KBM-7 (cell line): ENCODE results near the gene PRLH.

ENCODE experiments used
- DNase-seq: peaks from one replicate; pipeline ENCODE4 v3.0.0-alpha.2; 2015
- in situ Hi-C: fragments of 300-500 bp; cut with MboI; formaldehyde crosslinking; loops from 2 replicates; pipeline ENCODE4 v1.14.3; 2020; ENCODE audit warnings: low sequenced_read_pairs, low pct_unique_long_range_greater_than_20kb, mixed read lengths

Gene PRLH, protein sequence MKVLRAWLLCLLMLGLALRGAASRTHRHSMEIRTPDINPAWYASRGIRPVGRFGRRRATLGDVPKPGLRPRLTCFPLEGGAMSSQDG

DNA sequence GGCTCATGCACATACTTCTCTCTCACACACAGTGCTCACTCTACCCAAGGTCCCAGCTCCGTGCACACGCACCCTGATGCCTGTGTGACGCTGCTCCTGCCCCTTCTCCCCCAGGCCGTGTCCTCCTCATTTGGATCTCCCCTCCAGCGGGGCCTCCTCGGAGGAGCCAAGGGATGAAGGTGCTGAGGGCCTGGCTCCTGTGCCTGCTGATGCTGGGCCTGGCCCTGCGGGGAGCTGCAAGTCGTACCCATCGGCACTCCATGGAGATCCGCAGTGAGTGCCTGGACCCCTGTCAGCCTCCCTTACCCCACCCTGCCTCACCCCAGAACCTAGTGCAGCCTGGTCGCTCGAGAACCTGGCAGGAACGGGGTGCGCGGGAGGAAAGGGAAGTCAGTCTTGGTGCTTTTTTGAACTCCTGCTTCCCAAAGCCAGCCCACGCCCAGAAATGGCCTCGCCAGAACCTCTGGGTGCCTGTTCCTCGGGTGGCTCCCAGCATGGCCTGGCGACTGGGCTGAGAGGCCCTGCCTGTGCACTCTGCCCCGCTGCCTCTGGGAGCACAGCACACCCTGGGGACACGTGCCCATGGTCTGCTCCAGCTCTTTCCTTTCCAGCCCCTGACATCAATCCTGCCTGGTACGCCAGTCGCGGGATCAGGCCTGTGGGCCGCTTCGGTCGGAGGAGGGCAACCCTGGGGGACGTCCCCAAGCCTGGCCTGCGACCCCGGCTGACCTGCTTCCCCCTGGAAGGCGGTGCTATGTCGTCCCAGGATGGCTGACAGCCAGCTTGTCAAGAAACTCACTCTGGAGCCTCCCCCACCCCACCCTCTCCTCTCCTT, at the start of gene PRLH:
PRLH (plus strand) TSS at position 174 of the 835 bp plus-strand sequence; CDS start at position 174, 0 bp downstream.
- in situ Hi-C loops: no loop called here
- DNase-seq: no peak

DNA sequence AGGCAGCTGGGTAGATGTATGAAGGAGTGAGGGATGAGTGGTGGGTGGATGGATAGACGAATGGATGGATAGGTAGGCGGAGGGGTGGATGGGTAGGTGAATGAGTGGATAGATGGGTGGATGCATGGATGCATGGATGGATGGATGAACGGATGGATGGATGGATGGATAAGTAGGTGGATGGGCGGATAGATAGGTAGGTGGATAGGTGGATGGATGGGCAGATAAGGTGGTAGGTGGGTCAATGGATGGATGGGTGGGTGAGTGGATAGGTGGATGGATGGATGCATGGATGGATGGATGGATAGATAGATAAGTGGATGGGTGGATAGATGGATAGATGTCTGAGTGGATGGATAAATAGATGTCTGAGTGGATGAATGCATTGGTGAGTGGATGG, 49.2 kb upstream of the PRLH start:
- DNase-seq: no peak
- in situ Hi-C loops: loop anchor here (25.0 kb wide), 1 partner anchor 355 kb away; no protein-coding TSS in a partner anchor

DNA sequence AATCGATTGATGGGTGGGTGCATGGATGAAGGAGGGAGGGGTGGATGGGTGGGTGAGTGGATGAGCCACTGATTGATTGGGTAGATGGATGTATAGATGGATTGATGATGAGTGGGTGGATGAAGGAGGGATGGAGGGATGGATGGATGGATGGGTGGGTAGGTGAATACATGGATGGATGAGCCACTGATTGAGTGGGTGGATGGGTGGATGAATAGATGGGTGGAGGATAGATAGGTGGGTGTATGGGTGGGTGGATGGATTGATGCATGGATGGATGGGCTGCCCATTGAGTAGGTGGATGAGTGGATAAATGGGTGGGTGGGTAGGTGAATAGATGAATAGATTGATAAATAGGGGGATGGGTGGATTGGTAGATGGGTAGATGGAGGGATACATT, 48.4 kb upstream of the PRLH start:
- in situ Hi-C loops: loop anchor here (25.0 kb wide), 1 partner anchor 356 kb away; no protein-coding TSS in a partner anchor
- no peak for DNase-seq

DNA sequence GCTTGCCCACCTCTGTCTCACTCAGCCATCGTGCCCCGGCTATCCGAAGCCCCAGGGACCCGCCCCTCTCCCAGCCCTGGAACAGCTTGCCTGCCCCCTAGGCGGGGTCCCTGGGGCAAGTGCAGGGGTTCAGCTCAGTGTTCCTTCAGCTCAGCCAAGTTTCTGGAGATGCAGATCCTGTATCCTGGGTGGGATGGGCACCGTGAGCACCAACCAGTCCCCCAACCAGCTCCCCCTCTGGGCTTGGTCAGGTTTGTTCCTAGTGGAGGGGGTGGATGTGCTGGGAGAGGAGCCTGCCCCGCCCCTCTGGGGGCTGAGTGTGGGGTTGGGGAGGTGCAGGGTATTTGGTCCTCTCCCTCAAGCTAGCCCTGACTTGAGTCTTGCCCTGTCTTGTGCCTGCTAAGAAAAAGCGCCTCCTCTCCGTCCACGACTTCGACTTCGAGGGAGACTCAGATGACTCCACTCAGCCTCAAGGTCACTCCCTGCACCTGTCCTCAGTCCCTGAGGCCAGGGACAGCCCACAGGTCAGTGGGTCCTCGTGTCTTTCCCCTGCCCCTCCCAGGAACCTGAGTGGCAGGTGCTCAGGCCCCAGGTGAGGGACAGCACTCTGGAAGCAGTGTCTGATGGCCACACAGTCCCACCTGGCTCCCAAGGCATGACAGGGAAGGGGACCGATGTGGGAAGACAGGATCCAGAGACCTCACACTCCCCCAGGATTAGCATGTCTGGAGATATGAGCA, 46.7 kb upstream of the PRLH start:
- DNase-seq: no peak
- in situ Hi-C loops: loop anchor here (25.0 kb wide), 1 partner anchor 357 kb away; no protein-coding TSS in a partner anchor

DNA sequence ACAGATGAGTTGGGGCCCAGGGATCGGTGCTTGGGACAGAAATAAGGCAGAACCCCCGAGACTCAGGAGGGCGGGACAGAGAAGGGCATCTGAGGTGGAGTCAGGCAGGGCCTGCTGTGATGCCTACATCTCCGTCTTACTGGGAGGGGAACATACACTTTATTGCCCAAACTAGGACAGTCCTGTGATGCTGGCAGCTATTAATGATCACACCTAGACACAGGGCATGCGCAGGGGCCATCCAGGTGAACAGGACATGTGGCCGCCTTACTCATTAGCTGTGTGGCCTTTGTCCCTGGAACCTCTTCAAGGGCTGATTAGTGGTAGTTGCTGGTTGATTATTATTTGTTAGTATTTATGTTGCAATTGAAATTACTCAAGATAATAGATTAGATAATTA, 46.1 kb upstream of the PRLH start:
- in situ Hi-C loops: loop anchor here (25.0 kb wide), 1 partner anchor 358 kb away; no protein-coding TSS in a partner anchor
- DNase-seq: no peak

DNA sequence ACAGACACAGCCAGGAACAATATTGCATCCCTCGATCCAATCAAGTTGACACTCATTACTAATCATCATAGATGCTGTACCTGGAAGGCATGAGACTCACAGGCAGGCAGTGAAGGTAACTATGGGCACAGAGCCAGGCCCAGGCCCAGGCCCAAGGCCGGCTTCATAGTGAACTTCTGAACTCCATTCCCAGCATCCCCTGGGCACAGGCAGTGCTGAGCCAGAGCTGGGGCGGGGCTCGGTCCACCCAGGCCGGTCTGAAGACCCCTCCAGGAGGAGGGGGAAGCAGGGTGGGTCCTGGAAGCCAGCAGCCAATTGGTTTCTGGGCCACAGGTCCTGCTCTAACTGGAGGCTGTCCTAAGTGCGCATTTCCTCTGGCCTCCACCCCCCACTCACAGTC, 41.7 kb upstream of the PRLH start:
- in situ Hi-C loops: loop anchor here (25.0 kb wide), 1 partner anchor 362 kb away; no protein-coding TSS in a partner anchor
- no peak for DNase-seq

DNA sequence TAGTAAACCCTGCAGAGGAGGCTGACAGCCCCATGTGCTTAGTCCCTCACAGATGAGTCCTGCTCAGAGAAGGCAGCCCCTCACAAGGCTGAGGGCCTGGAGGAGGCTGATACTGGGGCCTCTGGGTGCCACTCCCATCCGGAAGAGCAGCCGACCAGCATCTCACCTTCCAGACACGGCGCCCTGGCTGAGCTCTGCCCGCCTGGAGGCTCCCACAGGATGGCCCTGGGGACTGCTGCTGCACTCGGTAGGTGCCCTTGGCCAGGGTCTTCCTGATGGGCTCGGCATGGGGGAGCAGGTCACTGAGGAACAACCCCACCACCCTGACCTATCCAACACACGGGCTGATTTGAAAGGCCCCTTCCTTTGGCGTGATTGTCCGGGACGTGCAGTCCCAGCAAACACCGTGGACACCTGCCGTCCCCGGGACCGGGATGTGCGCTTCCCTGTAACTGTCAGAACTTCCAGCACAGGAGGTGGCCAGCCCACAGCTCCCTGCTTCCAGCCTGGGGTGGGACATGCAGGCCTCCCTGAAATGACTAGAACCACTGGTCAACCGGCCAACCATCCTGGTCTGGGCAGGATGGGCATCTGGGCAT, 40.7 kb upstream of the PRLH start:
- in situ Hi-C loops: no loop called here
- no peak for DNase-seq

DNA sequence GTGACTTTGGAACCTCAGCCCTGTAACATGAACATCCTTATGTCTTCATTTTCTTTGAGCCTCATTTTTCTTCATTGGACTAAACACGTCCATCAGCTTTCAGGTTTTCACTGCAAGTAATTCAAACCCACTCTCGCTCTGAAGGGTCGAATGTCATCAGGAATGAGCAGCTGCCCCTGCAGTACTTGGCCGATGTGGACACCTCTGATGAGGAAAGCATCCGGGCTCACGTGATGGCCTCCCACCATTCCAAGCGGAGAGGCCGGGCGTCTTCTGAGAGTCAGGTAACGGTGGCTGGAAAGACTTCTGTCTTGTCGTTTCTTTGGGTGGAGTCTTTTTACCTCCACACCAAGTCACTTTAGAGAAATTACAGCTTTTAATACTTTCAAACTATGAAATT, 39.1 kb upstream of the PRLH start:
- in situ Hi-C loops: no loop called here
- no peak for DNase-seq

DNA sequence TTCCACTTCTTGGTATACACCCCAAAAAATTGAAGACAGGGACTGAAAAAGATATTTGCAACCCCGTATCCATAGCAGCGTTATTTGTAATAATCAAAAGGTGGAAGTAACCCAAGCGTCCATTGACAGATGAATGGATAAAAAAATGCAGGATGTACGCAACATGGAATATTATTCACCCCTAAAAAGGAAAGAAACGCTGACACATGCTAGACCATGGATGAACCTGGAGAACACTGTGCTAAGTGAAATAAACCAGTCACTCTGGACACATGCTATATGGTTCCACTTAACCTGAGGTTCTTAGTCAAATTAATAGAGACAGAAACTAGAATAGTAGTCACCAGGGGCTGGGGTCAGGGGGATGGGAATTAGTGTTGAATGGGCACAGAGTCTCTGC, 38.6 kb upstream of the PRLH start:
- in situ Hi-C loops: no loop called here
- no peak for DNase-seq

DNA sequence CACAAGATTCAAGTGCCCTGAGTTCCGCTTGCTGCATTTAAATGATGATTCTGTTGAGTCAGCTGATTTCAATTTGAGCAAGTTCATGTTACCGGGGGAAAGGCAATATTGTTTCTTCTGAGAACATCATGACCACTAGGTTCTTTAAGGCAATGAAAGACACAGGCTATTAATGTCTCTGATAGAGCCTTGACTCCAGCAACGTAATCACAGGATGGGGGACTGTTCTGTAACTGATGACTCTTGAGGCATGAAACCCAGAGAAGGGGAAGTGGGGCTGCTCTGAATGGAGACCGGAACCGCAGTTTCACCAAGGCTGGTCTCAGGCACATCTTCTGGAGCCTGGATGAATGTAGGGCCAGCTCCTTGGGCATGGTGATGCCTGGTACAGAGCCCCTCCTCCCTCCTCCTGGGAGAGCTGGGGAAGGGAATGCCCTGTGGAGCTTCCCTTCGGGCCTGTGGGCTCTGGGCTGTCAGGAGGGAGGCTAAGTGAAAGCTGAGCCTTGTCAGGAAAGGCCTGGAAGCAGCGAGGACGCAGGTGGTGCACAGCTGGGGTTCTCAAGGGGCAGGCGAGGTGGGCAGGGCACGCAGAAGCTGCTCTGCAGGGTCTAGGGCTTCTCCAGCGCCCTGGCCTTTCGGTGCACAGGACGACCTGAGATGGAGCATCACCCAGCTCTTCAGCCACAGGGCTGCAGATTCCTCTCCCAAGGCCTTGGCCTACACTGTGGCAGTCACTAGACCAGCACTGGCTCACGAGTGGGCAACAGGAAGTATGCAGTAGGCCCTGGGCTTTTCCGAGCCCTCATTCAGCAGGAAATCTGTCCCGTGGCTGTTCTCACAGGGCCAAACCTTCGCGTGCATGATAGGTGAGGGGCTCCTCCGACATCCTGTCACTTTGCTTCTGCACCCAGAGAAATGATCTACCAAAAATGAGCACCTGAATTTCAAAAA, 36.6 kb upstream of the PRLH start:
- peak; percentile 76 for DNase-seq
- in situ Hi-C loops: no loop called here

DNA sequence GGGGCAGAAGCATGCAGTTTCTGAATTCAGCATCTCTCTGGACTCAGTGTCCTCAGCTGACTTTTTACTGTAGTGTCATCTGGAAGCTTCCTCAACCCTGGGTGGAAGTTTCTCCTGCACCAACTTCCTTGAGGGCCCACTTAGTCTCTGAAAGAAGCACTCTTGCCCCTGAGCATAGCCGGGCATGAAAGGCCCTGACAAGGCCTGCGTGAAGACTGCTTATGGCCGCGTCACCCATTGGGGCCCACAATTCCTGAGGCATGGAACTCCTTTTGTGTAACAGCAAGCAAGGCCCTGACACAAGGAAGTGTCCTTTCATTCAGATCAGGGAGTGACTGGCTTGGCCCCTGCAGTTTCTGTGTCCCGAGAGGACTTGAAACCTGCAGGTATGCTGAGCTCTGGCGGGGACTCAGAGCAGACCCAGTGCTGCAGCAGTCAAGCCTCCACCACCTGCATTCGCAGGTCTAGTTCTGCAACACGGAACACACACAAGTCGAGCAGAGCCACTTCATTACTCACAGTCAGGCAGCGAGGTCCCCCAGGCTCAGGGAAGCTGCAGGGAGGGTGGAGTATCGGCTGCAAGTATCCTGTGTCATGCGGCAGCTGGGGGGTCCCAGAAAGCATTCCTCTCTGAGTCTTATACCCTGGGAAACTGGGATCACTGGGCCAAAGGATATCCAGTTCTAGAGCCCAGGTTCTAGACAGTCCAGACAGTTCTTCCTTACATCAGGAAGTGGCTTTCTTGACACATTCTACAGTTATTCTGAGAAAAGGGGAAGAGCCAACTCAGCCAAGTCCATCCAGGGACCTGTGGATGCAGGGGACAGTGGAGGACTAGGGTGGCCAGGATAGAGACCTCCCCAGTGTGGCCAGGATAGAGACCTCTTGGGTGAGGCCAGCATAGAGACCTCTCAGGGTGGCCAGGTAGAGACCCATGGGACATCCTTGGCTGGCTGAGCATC, 35.6 kb upstream of the PRLH start:
- in situ Hi-C loops: no loop called here
- DNase-seq: peak; percentile 32

DNA sequence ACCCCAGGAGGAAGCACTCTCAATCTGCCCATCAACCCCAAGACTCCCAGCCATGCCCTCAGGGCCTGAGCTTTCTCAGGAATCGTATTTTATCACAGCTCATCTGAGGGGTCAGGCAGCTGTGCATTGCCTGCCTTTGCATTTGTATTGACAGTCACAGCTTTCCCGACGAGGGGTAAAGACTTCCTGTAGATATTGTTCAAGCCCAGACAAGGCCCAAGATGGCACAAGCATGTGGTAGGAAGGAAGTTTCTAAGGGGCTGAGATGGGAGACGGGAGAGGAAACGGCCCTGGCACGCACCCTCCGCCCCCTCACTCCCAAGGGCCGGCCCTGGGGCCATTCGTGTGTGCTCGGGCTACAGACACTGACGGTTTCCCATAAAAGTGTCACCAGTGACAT, 34.2 kb upstream of the PRLH start:
- DNase-seq: peak; percentile 95
- in situ Hi-C loops: no loop called here

DNA sequence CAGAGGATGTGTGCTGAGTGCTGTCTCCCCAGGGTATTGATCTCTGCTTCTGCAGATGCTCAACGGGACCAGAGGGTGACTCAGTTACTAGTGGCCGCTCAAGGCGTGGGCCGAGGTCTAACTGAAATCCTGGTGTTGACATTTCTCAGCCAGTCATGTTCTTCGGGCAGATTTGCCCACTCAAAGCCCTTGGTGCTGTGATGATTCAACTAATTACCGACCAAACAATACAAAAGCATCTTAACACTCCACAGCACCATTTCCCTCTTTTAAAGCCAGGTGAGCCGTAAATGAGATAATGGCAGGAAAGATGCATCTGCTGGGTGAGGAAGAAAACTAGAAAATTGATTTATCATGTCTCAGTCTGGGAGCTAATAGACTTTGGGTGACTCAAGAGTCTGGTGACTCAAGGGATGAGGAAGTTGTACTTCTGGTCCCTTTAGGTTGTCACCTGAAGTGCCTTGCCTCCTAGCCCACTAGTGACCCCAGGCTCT, 32.7 kb upstream of the PRLH start:
- peak; percentile 52 for DNase-seq
- in situ Hi-C loops: no loop called here

DNA sequence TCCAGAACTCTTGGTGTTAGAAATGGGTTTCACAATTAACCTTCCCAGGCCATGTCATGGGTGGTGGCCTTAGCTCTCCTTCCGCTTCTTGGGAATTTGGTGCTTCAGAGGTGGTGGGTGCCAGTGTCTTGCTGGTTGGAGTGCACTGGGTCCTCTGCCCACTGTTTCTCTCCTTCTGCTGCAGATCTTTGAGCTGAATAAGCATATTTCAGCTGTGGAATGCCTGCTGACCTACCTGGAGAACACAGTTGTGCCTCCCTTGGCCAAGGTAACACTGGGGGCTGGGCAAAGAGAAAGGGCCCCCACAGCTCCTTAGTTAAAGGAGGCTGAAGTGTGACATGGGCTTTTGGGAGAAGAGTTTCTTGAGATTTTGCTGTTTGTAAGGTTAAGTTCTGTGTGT, 32.0 kb upstream of the PRLH start:
- in situ Hi-C loops: no loop called here
- no peak for DNase-seq

DNA sequence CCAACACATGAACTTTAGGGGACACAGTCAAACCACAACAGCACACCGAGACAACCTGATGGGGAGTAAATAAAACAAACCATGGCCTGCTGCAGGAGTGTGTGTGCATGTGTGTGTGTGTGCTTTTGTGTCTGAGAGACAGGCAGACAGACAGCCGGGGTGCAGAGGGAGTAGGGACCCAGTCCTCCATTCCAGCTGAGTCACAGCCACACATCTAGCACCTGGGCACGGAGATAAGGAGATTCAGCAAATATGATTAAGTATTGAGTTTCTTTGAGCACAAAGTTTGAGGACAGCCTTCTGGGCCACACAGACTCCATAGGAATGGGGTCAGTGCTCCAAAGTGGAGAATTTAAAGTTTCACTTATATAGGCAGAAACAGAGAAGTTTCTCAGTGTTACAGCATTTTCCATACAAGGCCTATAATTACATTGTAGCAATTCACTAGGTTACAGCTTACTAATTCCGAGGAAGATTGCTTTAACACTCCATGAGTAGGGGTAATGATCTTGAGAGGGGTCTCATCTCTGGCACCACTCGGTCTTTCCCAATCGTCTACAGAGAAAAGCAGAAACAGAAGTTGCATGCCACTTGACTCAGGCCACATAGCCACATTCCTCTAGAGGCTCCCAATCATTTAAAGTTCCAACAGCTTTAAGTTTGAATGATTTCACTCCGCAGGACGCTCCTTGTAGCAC, 30.8 kb upstream of the PRLH start:
- in situ Hi-C loops: no loop called here
- DNase-seq: no peak

DNA sequence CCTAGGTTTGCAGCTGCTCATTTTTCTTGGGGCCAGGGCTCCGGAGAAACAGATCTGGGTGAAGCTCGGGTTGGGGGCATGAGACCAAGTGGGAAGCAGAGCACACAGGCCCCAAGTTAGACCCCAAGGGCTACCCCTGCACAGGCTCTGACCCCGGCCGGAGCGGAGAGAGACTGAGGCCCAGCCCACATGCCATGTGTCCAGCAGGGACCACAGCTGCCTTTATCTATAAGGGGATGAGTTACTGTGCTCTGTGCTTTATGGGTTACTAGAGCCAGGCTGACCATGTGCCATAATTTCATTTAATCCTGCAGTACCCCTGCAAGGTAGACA, 30.3 kb upstream of the PRLH start:
- in situ Hi-C loops: no loop called here

DNA sequence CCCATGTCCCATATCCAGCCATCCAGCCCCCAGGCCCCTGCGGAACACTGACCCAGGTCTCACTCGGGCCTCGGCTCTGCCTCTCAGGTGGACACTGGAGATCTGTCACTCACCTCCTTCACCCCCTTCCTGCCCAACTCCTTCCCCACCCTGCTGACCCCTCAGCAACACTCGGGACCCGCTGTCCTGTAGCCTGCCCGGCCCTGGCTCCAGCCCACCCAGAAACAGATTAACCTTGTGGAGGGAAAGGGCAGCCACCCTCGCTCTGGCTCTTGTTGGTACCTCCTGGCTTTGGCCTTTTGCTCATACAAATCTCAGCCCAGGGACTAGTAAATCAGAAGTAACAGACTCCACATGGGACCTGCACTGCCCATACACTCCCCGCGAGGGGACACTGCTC, 29.8 kb upstream of the PRLH start:
- no peak for DNase-seq
- in situ Hi-C loops: no loop called here

More for the DNA sequence above, 30.3 kb upstream of the PRLH start:
- no peak for DNase-seq
